ENCODE data around the gene RHBDL3. TPM values are rescaled to one million over a fixed set of nuclear protein-coding genes. Genes with fewer than 3 reads are reported as not detected.

RHBDL3 gene
- total and polyA plus RNA-seq, 2 of the 8 experiments (the other 6 are each of a cell fraction or from before 2014, with no cell fraction given): 9.6 to 12.2 TPM

DNA sequence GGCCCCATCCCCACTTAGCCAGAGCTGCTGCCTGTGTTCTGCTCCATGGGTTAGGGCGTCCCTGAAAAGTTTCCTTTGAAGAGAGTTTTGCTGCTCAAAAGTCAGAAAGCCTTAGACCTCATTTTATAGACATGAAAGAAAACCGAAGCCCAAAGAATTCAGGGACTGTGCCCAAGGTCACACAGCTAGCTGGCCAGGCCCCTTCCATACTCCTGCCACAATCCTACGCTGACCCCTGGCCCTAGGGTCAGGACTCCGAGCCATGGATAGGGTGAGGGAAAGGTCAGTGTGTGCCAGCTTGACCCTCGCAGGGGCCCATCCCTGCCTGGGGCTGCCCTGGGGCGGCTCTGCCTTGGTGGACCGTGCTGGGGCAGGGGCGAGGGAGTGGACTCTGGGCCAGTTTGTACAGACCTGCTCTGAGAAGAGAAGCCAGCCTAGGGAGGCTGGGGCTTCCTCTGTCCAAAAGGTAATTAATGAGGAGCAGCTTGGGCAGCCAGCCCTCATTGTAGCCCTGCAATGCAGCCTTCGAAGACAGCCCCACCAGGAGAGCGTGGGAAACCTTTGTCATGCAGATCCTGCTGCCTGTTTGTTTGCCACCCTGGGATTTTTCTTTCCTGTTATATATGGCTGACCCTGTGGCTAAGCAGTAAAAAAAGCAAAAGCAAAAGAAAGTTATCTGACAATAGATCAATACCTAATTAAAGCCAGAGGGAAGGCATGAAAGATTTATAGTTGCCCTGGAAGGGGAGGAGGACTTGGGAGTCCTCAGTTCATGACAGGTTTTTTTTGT, 37.4 kb downstream of the RHBDL3 start (continued):
- TF ChIP-seq SP1 (IDR thresholded peaks at IDR 0.05; ENCODE audit: low read depth, low read length): 0 out of 2 replicates have a peak, but pooled peaks have one; percentile 50
- no peak for TF ChIP-seq TCF12 (IDR thresholded peaks at IDR 0.05; ENCODE audit: low read depth, low read length)
- TF ChIP-seq, protein P1, sequence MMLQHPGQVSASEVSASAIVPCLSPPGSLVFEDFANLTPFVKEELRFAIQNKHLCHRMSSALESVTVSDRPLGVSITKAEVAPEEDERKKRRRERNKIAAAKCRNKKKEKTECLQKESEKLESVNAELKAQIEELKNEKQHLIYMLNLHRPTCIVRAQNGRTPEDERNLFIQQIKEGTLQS (IDR thresholded peaks at IDR 0.05; ENCODE audit: insufficient read depth, low read depth, low read length): no peak
- TF ChIP-seq CREB1 (IDR thresholded peaks at IDR 0.05): no peak
- TF ChIP-seq TBP (IDR thresholded peaks at IDR 0.05; ENCODE audit: low read depth, low read length): peak; percentile 60
- TF ChIP-seq EP300 (IDR thresholded peaks at IDR 0.05; ENCODE audit: borderline replicate concordance in 1 of 2, low read depth in 2 of 2, low read length in 2 of 2): peak in 1 of 2 experiments; percentile 41; a peak in 1 of 3 replicates
- no peak for TF ChIP-seq ASH2L (IDR thresholded peaks at IDR 0.05; ENCODE audit: low read length)
- TF ChIP-seq SP4 (IDR thresholded peaks at IDR 0.05; ENCODE audit: low read length): no peak
- TF ChIP-seq RBBP5 (IDR thresholded peaks at IDR 0.05; ENCODE audit: borderline replicate concordance, low read depth, low read length): peak; percentile 63; the same call in 1 of the 2 replicates
- peak; percentile 99 for TF ChIP-seq POU5F1 (IDR thresholded peaks at IDR 0.05; ENCODE audit: low read depth, low read length)
- peak; percentile 65 for TF ChIP-seq TEAD4 (IDR thresholded peaks at IDR 0.05; ENCODE audit: low read depth, low read length)
- TF ChIP-seq BACH1 (IDR thresholded peaks at IDR 0.05; ENCODE audit: low read length): peak; percentile 30; the same call in 1 of the 2 replicates
- 0 out of 3 replicates have a peak, but pooled peaks of 1 of the 2 experiments have one; percentile 12 for TF ChIP-seq POLR2A (IDR thresholded peaks at IDR 0.05; ENCODE audit: control extremely low read depth in 1 of 2, low read depth in 2 of 2, low read length in 2 of 2)
- TF ChIP-seq CTBP2 (IDR thresholded peaks at IDR 0.05; ENCODE audit: borderline replicate concordance, insufficient read depth, insufficient read length, low read length): peak; percentile 55
